Tibial artery (tissue), 4 donors: Measurements from ENCODE around the gene NADSYN1.
A peak's percentile ranks its signal among the peaks of the same experiment; 100 is the strongest.

Experiments
- DNase-seq, 2 donors: peaks; one replicate each; pipeline ENCODE4 v3.0.0-alpha.2; 2019
- H3K27ac ChIP-seq, 2 donors: fragments of 200-600 bp; sonication (generic) in 1 of 2; 1 replicate in 1 of 2; 2 replicates in 1 of 2; pipeline ENCODE4 v1.5.1; 2018 to 2019; ENCODE audit warnings: mild to moderate bottlenecking in 1 of 2
- H3K27me3 ChIP-seq, 2 donors: fragments of 200-600 bp; sonication (generic) in 1 of 2; one replicate each; pipeline versions ENCODE4 v1.5.1 to v1.6.0; 2016 to 2019
- H3K36me3 ChIP-seq, 3 donors: fragments of 200-600 bp; sonication (generic) in 2 of 3; one replicate each; pipeline ENCODE4 v1.5.1; 2016 to 2019; ENCODE audit warnings: mild to moderate bottlenecking in 2 of 3
- H3K4me1 ChIP-seq, 4 donors: fragments of 200-600 bp; sonication (generic) in 2 of 4; 1 replicate in 3 of 4; 2 replicates in 1 of 4; pipeline ENCODE4 v1.5.1; 2016 to 2019
- H3K4me3 ChIP-seq, 2 donors: fragments of 200-600 bp; sonication (generic) in 1 of 2; 1 replicate in 1 of 2; 2 replicates in 1 of 2; pipeline ENCODE4 v1.5.1; 2018 to 2019; ENCODE audit warnings: mild to moderate bottlenecking in 2 of 2
- H3K9me3 ChIP-seq, 3 donors: fragments of 200-600 bp; sonication (generic) in 1 of 3; one replicate each; pipeline ENCODE4 v1.5.1; 2016 to 2019
- intact Hi-C: fragments of 100-400 bp; cut with DNase I; formaldehyde crosslinking; loops from one replicate; pipeline ENCODE4 v1.15.0; 2023; ENCODE audit warnings: low total_unique reads
- TF ChIP-seq, protein P1 (sequence below), 2 experiments: fragments of 200-600 bp in 1 of 2; fragments of 450-650 bp in 1 of 2; IDR thresholded peaks; one replicate each; pipeline ENCODE4 v1.5.1; 2017 to 2019; ENCODE audit warnings: antibody characterized with exemption in 2 of 2, mild to moderate bottlenecking in 1 of 2, moderate library complexity in 1 of 2

Gene NADSYN1

DNA sequence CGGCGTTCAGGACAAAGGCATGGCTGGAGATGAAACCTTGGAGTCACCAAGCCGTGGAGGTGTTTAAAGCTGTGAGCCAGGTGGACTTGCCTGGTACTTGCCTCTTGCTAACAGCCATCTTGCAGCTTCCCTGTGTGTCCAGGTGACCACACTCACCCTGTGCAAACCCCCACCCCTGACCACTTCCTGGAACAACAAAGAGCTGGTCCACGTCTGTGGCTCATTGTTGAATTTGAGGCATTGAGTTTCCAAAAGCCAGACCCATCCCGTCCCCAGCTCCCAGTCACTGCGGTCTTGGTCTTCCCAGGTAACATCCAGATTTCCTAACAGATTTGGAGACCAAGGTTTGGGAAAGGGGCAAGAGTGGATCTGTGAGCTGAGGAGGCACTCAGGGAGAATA, 23.3 kb upstream of the NADSYN1 start:
- intact Hi-C loops = no loop called here
- DNase-seq = no peak
- Histone ChIP-seq H3K4me3 (no peak overlapping the region), H3K27ac (no peak overlapping the region), H3K9me3 (no peaks in the 10 kb centered on the region), H3K27me3 (no peaks in the 10 kb centered on the region), H3K4me1 (no peaks in the 10 kb centered on the region), H3K36me3 (peaks cover 0 to 2% (median 0%) of the 10 kb centered on the region in 3 donors)
- TF ChIP-seq, protein P1, sequence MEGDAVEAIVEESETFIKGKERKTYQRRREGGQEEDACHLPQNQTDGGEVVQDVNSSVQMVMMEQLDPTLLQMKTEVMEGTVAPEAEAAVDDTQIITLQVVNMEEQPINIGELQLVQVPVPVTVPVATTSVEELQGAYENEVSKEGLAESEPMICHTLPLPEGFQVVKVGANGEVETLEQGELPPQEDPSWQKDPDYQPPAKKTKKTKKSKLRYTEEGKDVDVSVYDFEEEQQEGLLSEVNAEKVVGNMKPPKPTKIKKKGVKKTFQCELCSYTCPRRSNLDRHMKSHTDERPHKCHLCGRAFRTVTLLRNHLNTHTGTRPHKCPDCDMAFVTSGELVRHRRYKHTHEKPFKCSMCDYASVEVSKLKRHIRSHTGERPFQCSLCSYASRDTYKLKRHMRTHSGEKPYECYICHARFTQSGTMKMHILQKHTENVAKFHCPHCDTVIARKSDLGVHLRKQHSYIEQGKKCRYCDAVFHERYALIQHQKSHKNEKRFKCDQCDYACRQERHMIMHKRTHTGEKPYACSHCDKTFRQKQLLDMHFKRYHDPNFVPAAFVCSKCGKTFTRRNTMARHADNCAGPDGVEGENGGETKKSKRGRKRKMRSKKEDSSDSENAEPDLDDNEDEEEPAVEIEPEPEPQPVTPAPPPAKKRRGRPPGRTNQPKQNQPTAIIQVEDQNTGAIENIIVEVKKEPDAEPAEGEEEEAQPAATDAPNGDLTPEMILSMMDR (IDR thresholded peaks at IDR 0.05) = no peak

DNA sequence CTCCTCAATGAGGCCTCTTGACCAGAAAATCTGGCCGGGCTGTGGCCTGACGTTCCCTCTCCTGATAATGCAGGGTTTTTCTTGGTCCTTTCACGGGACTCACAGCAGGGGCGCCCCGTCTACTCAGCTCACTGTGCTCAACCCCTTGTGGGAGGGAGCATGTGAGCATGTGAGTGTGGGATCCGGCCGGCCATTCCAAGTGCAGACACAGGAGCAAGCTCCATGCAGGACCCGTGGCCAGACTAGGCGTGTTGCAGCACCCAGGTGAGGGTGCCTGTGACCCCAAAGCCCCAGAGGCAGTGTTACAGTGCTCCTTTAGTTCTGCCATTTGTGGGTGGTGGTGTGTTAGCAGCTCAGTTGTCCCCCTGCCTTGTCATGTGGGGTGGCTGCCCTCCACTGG, 22.8 kb upstream of the NADSYN1 start:
- TF ChIP-seq, protein P1 (IDR thresholded peaks at IDR 0.05) = no peak
- peaks cover 0 to 7% (median 1%) of the 10 kb centered on the region in 3 donors for H3K36me3 ChIP-seq
- no peak overlapping the region for H3K4me3 ChIP-seq
- H3K27ac ChIP-seq = no peak overlapping the region
- H3K9me3 ChIP-seq = no peaks in the 10 kb centered on the region
- no peak for DNase-seq
- H3K4me1 ChIP-seq = no peaks in the 10 kb centered on the region
- H3K27me3 ChIP-seq = no peaks in the 10 kb centered on the region
- intact Hi-C loops = no loop called here

DNA sequence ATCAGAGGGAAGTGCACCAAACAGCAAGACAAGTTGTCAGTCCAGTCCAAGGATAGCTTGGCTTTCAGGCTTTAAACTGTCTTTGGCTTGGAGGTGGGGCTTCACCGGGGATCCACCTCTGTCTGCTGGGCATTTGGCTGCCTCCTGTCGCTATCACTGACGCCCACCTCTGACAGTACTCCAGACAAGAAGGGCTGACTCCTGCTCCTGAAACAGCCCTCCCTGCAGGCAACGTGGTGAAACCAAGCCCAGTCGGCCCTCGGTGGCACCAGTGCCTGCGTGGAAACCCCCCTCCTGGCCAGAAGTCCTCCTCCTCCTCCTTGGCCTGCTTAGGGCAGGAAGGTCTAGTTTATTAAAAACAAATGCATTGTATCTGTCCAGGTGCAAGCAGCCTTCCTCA, 21.7 kb upstream of the NADSYN1 start:
- peaks cover 0 to 18% (median 7%) of the 10 kb centered on the region in 3 donors for H3K36me3 ChIP-seq
- TF ChIP-seq, protein P1 (IDR thresholded peaks at IDR 0.05) = no peak
- no peaks in the 10 kb centered on the region for H3K4me1 ChIP-seq
- H3K27me3 ChIP-seq = no peaks in the 10 kb centered on the region
- H3K9me3 ChIP-seq = no peaks in the 10 kb centered on the region
- H3K4me3 ChIP-seq = no peak overlapping the region
- intact Hi-C loops = no loop called here
- DNase-seq = no peak
- H3K27ac ChIP-seq = no peak overlapping the region

DNA sequence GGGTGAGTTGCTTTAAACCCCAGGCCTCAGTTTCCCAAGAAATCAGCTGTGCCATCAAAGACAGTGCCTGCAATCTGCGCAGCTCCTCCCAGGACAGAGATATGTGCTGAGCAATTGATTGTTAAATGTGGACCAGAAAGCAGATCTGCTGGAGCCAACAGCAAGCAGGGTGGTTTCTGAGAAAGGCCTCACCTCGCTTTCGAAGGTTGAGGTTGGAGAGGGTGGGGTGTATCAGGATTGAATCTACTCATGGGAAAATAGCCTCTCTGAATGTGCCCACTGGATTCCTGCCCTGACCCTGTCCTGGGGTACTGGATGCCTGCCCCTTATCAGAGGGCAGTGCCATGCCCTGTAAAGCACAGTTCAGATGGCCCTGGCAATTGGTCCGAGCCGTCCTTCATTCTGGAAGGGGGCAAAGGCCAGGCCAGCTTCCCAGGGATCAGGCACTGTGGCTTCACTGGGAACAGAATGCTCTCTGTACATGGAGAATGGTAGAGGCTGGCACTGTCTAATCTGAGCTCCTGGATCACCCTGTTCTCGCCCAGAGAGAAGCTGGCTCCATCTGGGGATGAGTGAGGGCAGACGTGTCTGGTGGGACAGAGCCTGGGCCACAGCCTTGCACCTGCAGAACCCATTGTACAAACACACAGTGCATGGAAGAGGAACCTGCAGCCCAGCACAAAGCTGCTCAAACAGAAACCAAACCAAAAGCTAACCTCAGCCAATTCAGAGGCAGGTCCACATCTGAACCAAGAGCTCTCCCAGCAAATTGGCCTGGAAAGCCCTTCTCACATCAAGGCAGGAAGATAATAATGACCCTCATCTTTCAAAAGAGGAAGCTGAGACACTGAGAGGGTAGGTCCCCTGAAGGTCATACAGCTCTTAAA, 20.0 kb upstream of the NADSYN1 start:
- Histone ChIP-seq H3K36me3 (peaks cover 0 to 31% (median 21%) of the 10 kb centered on the region in 3 donors), H3K27ac (no peak overlapping the region), H3K27me3 (no peaks in the 10 kb centered on the region), H3K9me3 (no peaks in the 10 kb centered on the region), H3K4me1 (no peaks in the 10 kb centered on the region), H3K4me3 (no peak overlapping the region)
- TF ChIP-seq, protein P1 (IDR thresholded peaks at IDR 0.05) = no peak
- intact Hi-C loops = no loop called here
- DNase-seq = no peak

DNA sequence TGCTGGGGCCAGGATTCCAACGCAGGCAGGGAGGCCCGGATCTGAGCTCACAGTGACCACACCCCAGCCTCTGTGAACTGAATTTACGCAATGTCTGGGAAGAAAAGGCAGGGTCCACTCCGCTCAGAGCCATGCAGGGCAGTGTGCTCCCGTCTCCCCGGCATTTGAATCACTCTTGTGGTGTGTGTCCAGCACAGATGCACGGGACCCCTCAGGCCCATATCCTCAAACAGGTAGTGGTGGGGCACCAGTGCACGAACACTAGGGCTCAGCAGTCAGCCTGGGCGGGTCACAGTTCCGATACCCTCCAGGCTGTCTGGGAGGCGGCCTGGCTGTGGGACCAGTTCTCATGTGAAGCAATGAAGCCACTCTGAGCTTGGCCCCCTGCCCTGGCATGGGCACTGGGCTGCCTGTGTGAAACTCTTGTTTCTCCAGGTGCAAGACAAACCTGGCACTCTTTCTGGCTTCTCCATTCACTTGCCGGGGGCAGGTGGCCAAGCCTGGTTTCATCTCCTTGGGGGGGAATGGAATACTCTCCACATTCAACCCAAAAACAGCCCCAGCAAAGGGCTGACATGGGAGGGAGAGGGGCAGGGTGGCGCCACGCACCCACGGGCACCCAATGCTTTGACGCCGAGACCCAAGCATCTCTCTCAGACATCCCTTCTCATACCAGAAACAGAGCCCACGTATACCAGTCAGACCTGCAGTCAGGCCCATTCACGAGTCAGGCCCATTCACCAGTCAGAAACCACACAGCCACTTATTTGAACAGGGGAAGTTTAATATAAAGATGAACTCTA, 19.2 kb upstream of the NADSYN1 start:
- Histone ChIP-seq H3K4me3 (no peak overlapping the region), H3K36me3 (peaks cover 0 to 39% (median 28%) of the 10 kb centered on the region in 3 donors), H3K27me3 (no peaks in the 10 kb centered on the region), H3K4me1 (no peaks in the 10 kb centered on the region), H3K27ac (no peak overlapping the region), H3K9me3 (no peaks in the 10 kb centered on the region)
- intact Hi-C loops = no loop called here
- DNase-seq = peak in 1 of 2 donors; percentile 62
- TF ChIP-seq, protein P1 (IDR thresholded peaks at IDR 0.05) = no peak
